ENCODE results near the gene ETFB.
A peak's percentile ranks its signal among the peaks of the same experiment; 100 is the strongest.

Gene ETFB

GRCh38 chr19:51371186-51371690, 5.0 kb upstream of the ETFB start:
- Histone ChIP-seq H3K4me3 (no peak overlapping the region), H3K4me1 (peaks cover 0 to 8% (median 7%) of the 10 kb centered on the region in 4 donors), H3K36me3 (no peaks in the 10 kb centered on the region), H3K9me3 (no peaks in the 10 kb centered on the region), H3K27ac (no peak overlapping the region), H3K27me3 (peaks cover 0 to 2% of the 10 kb centered on the region in 2 donors)
- no peak for TF ChIP-seq CTCF (IDR thresholded peaks at IDR 0.05)
- intact Hi-C loops (cut with DNase I; ENCODE audit: low total_unique reads) = no loop called here
- no peak for DNase-seq

GRCh38 chr19:51370230-51370629, 4.0 kb upstream of the ETFB start:
- Histone ChIP-seq H3K9me3 (no peaks in the 10 kb centered on the region), H3K36me3 (no peaks in the 10 kb centered on the region), H3K4me3 (no peak overlapping the region), H3K4me1 (peaks cover 0 to 14% (median 10%) of the 10 kb centered on the region in 4 donors), H3K27me3 (peaks cover 0 to 2% of the 10 kb centered on the region in 2 donors), H3K27ac (no peak overlapping the region)
- no peak for DNase-seq
- no peak for TF ChIP-seq CTCF (IDR thresholded peaks at IDR 0.05)
- intact Hi-C loops (cut with DNase I; ENCODE audit: low total_unique reads) = no loop called here

- TF ChIP-seq CTCF (IDR thresholded peaks at IDR 0.05) = no peak
- intact Hi-C loops (cut with DNase I; ENCODE audit: low total_unique reads) = loop anchor here (10.0 kb wide), 1 partner anchor 316 kb away; no protein-coding TSS in a partner anchor
- DNase-seq = no peak
- Histone ChIP-seq H3K36me3 (no peaks in the 10 kb centered on the region), H3K4me1 (peaks cover 0 to 29% (median 19%) of the 10 kb centered on the region in 4 donors), H3K4me3 (peak within 1 kb of the TSS; percentile 71 to 97), H3K27me3 (peaks cover 0 to 2% of the 10 kb centered on the region in 2 donors), H3K27ac (peak within 1 kb of the TSS; percentile 97), H3K9me3 (no peaks in the 10 kb centered on the region)
Observed at GRCh38 chr19:51368366-51369282, 2.4 kb upstream of the ETFB start, which contains the start of gene CLDND2. Gene CLDND2, minus strand, starts transcription at chr19:51369003. Its CDS starts 426 bp downstream, at chr19:51368577.

GRCh38 chr19:51367565-51368365, 1.6 kb upstream of the ETFB start:
- H3K4me3 ChIP-seq = peak overlapping the region; percentile 71 to 97
- peak; percentile 99 to 100 for DNase-seq
- peaks cover 0 to 29% (median 22%) of the 10 kb centered on the region in 4 donors for H3K4me1 ChIP-seq
- H3K36me3 ChIP-seq = no peaks in the 10 kb centered on the region
- no peaks in the 10 kb centered on the region for H3K9me3 ChIP-seq
- no peak for TF ChIP-seq CTCF (IDR thresholded peaks at IDR 0.05)
- intact Hi-C loops (cut with DNase I; ENCODE audit: low total_unique reads) = loop anchor here (10.0 kb wide), 1 partner anchor 317 kb away; no protein-coding TSS in a partner anchor
- peaks cover 0 to 2% of the 10 kb centered on the region in 2 donors for H3K27me3 ChIP-seq
- H3K27ac ChIP-seq = peak overlapping the region; percentile 97

GRCh38 chr19:51367255-51367564, 1.0 kb upstream of the ETFB start:
- TF ChIP-seq CTCF (IDR thresholded peaks at IDR 0.05) = no peak
- no peaks in the 10 kb centered on the region for H3K9me3 ChIP-seq
- no peak for DNase-seq
- no peaks in the 10 kb centered on the region for H3K27me3 ChIP-seq
- no peaks in the 10 kb centered on the region for H3K36me3 ChIP-seq
- H3K4me1 ChIP-seq = peaks cover 0 to 34% (median 24%) of the 10 kb centered on the region in 4 donors
- intact Hi-C loops (cut with DNase I; ENCODE audit: low total_unique reads) = loop anchor here (10.0 kb wide), 1 partner anchor 318 kb away; no protein-coding TSS in a partner anchor
- peak overlapping the region; percentile 71 to 97 for H3K4me3 ChIP-seq
- H3K27ac ChIP-seq = peak overlapping the region; percentile 97

Measured in tibial artery (tissue), 4 donors.